Hepatocyte (in vitro differentiated cells): ENCODE data around the gene CDK15.

Experiments
- CTCF ChIP-seq: fragments of 200-600 bp; sonication (generic); IDR thresholded peaks from 2 replicates; pipeline ENCODE4 v1.5.1; 2016; ENCODE audit warnings: antibody characterized with exemption, mild to moderate bottlenecking; ENCODE audit not compliant: poor library complexity
- EZH2 ChIP-seq: fragments of 200-600 bp; sonication (generic); IDR thresholded peaks from 2 replicates; pipeline ENCODE4 v1.6.1; 2016; ENCODE audit warnings: antibody characterized with exemption, mild to moderate bottlenecking, borderline replicate concordance
- EZH2phosphoT487 ChIP-seq: fragments of 200-600 bp; sonication (generic); IDR thresholded peaks from one replicate; pipeline ENCODE4 v1.6.1; 2018; ENCODE audit warnings: antibody characterized with exemption, mild to moderate bottlenecking, low read depth, moderate library complexity; ENCODE audit not compliant: unreplicated experiment, severe bottlenecking

DNA sequence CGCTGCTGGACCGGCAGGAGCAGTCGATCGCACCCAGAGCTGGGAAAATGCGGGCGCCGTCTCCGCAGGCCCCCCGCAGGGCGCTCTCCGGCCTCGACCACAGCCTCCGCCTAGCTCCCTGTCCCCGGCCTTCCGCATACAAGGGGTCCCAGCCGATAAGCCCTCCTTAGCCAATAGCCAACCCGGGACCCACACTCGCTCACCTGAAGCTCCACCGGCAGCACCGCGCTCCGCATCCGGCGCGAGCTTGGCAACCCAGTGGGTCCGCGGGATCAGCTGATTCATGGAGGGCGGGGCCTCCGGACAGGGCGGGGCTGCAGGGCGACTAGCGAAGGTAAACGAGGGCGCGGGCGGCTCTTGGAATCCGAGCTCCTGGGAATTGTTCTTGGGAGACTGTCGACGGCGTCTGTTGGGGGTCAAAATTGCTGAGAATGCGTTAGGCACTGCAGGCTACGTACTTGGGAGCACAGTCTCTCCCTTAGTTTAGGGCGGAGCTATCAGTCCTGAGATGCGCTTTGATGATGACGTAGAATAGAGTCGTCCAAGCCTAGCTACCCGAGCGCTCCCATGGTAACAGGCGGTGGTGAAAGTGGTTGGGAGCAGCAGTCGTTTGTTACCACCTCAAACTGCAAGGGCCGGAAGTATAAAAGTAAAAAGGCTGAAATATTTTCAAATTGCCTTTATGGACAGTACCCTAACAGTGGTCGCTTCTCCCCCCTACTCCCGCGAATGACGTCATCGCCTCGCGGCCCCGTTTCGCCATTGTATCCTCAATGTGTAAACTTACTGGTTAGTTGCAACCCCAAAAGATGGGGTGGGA is 25.5 kb upstream of the CDK15 start, which contains the start of gene ALS2:
- no peak for TF ChIP-seq EZH2
- TF ChIP-seq CTCF, result no peak
- TF ChIP-seq EZH2phosphoT487, result no peak
